H1 (cell line): ENCODE data around the gene DBNDD2. TPM values are rescaled to one million over a fixed set of nuclear protein-coding genes. Genes with fewer than 3 reads are reported as not detected.

Experiments
- CTCF ChIA-PET: fragments of 300-600 bp; sonication (Branson Sonifier 250); formaldehyde crosslinking; loops from one replicate; lab custom pipeline; 2021; ENCODE audit not compliant: partially characterized antibody; lab: Charles Lee
- POLR2A ChIA-PET: fragments of 300-600 bp; sonication (Branson Sonifier 250); formaldehyde crosslinking; loops from one replicate; lab custom pipeline; 2021; ENCODE audit warnings: inconsistent platforms; ENCODE audit not compliant: partially characterized antibody; lab: Charles Lee
- DNase-seq, 2 experiments: peaks; one replicate each; pipeline versions ENCODE4 v3.0.0 to v3.0.0-alpha.2; 2010 to 2022; ENCODE audit warnings: low spot score in 2 of 2, low read depth in 1 of 2, mixed read lengths in 1 of 2
- FAIRE-seq: peaks from 2 replicates; lab custom pipeline; 2011; peaks lifted over from hg19 to GRCh38; lab: Jason Lieb, UNC
- H2AFZ ChIP-seq: 2 replicates; pipeline ENCODE4 v1.8.1; 2012; ENCODE audit warnings: low read length, inconsistent platforms
- H2AK5ac ChIP-seq: 2 replicates; pipeline ENCODE4 v1.6.1; 2013; ENCODE audit warnings: low read depth, low read length
- H2BK120ac ChIP-seq: replicated peaks from 2 replicates; pipeline ENCODE3; 2013; ENCODE audit warnings: low read depth, low read length, inconsistent platforms
- H2BK12ac ChIP-seq: 2 replicates; pipeline ENCODE4 v1.6.1; 2013; ENCODE audit warnings: low read depth, low read length
- H2BK15ac ChIP-seq: 2 replicates; pipeline ENCODE4 v1.6.1; 2013; ENCODE audit warnings: low read length
- H2BK20ac ChIP-seq: 2 replicates; pipeline ENCODE4 v1.6.1; 2013; ENCODE audit warnings: low read length
- H2BK5ac ChIP-seq: 2 replicates; pipeline ENCODE4 v1.6.1; 2013; ENCODE audit warnings: low read depth, low read length
- H3K14ac ChIP-seq: 2 replicates; pipeline ENCODE4 v1.6.1; 2013; ENCODE audit warnings: inconsistent platforms; ENCODE audit not compliant: insufficient read length
- H3K18ac ChIP-seq: 2 replicates; pipeline ENCODE4 v1.6.1; 2013; ENCODE audit warnings: low read length; ENCODE audit errors: extremely low read depth
- H3K23ac ChIP-seq: 2 replicates; pipeline ENCODE4 v1.6.1; 2013; ENCODE audit warnings: inconsistent platforms; ENCODE audit not compliant: insufficient read length
- H3K23me2 ChIP-seq: 2 replicates; pipeline ENCODE4 v1.6.1; 2013; ENCODE audit warnings: low read depth, low read length
- H3K27ac ChIP-seq: 2 replicates; pipeline ENCODE4 v1.6.1; 2011; ENCODE audit warnings: low read depth, low read length, inconsistent platforms
- H3K27me3 ChIP-seq, 4 experiments: replicated peaks in 1 of 4; 1 replicate in 1 of 4; 2 replicates in 3 of 4; pipeline versions ENCODE4 v1.6.1 to v1.8.1; 2011 to 2013; ENCODE audit warnings: low read length in 3 of 4, mild to moderate bottlenecking in 3 of 4, inconsistent platforms in 2 of 4, mixed read lengths in 2 of 4, moderate library complexity in 1 of 4; ENCODE audit not compliant: control insufficient read depth in 3 of 4, insufficient read depth in 3 of 4; ENCODE audit errors: extremely low read depth in 1 of 4
- H3K36me3 ChIP-seq, 4 experiments: 2 replicates each; pipeline versions ENCODE4 v1.6.1 to v1.8.1; 2011 to 2013; ENCODE audit warnings: mild to moderate bottlenecking in 4 of 4, low read length in 3 of 4, moderate library complexity in 2 of 4, control low read depth in 1 of 4, inconsistent platforms in 1 of 4; ENCODE audit not compliant: insufficient read depth in 4 of 4, control insufficient read depth in 2 of 4
- H3K4ac ChIP-seq: replicated peaks from 2 replicates; pipeline ENCODE3; 2013; ENCODE audit warnings: low read length, low read depth, mixed read lengths, inconsistent platforms; ENCODE audit not compliant: insufficient read length
- H3K4me1 ChIP-seq, 4 experiments: replicated peaks in 1 of 4; 1 replicate in 1 of 4; 2 replicates in 3 of 4; pipeline versions ENCODE4 v1.6.1 to v1.8.1; 2011 to 2013; ENCODE audit warnings: low read length in 3 of 4, inconsistent platforms in 2 of 4, mixed read lengths in 1 of 4; ENCODE audit not compliant: insufficient read depth in 4 of 4, control insufficient read depth in 3 of 4
- H3K4me2 ChIP-seq, 2 experiments: 2 replicates each; pipeline versions ENCODE4 v1.6.1 to v1.8.1; 2011 to 2013; ENCODE audit warnings: low read depth in 2 of 2, low read length in 2 of 2, control low read depth in 1 of 2, inconsistent platforms in 1 of 2, mild to moderate bottlenecking in 1 of 2; ENCODE audit not compliant: insufficient read depth in 1 of 2
- H3K4me3 ChIP-seq, 4 experiments: fragments of 200-600, 300-600 bp in 1 of 4; sonication (generic), shearing (Covaris generic), sonication (Bioruptor Twin) in 1 of 4; 2 replicates each; pipeline versions ENCODE4 v1.5.1 to v1.8.1; 2011 to 2016; ENCODE audit warnings: low read length in 4 of 4, low read depth in 3 of 4, control low read depth in 2 of 4, inconsistent platforms in 2 of 4, mild to moderate bottlenecking in 2 of 4, mixed read lengths in 1 of 4, moderate library complexity in 1 of 4; ENCODE audit not compliant: insufficient read depth in 2 of 4; ENCODE audit errors: extremely low read depth in 1 of 4
- H3K56ac ChIP-seq: replicated peaks from 2 replicates; pipeline ENCODE3; 2013; ENCODE audit warnings: low read depth, mild to moderate bottlenecking, mixed read lengths, low read length, inconsistent platforms; ENCODE audit not compliant: insufficient read length
- H3K79me1 ChIP-seq: 2 replicates; pipeline ENCODE4 v1.6.1; 2013; ENCODE audit warnings: low read depth, low read length, control low read depth
- H3K79me2 ChIP-seq, 2 experiments: 2 replicates each; pipeline versions ENCODE4 v1.6.1 to v1.8.1; 2012 to 2013; ENCODE audit warnings: low read length in 2 of 2, mild to moderate bottlenecking in 2 of 2, inconsistent platforms in 1 of 2; ENCODE audit not compliant: insufficient read depth in 2 of 2, control insufficient read depth in 1 of 2
- H3K9ac ChIP-seq, 4 experiments: replicated peaks in 1 of 4; 1 replicate in 1 of 4; 2 replicates in 3 of 4; pipeline versions ENCODE4 v1.6.1 to v1.8.1; 2011 to 2013; ENCODE audit warnings: low read depth in 3 of 4, low read length in 3 of 4, control low read depth in 2 of 4, mild to moderate bottlenecking in 2 of 4, moderate library complexity in 2 of 4, inconsistent platforms in 1 of 4; ENCODE audit errors: extremely low read depth in 1 of 4
- H3K9me3 ChIP-seq, 2 experiments: 2 replicates each; pipeline versions ENCODE4 v1.6.1 to v1.8.1; 2012 to 2013; ENCODE audit warnings: mild to moderate bottlenecking in 2 of 2, moderate library complexity in 2 of 2, control low read depth in 1 of 2, inconsistent platforms in 1 of 2, low read depth in 1 of 2, low read length in 1 of 2, mixed read lengths in 1 of 2; ENCODE audit not compliant: insufficient read depth in 2 of 2
- H4K20me1 ChIP-seq, 2 experiments: replicated peaks in 1 of 2; 2 replicates each; pipeline versions ENCODE3 to v1.8.1; 2011 to 2013; ENCODE audit warnings: inconsistent platforms in 2 of 2, low read length in 2 of 2, mild to moderate bottlenecking in 1 of 2; ENCODE audit not compliant: insufficient read depth in 2 of 2, control insufficient read depth in 1 of 2
- H4K5ac ChIP-seq: 2 replicates; pipeline ENCODE4 v1.6.1; 2013; ENCODE audit warnings: low read length, low read depth, mixed read lengths, inconsistent platforms; ENCODE audit not compliant: insufficient read length
- H4K8ac ChIP-seq: 2 replicates; pipeline ENCODE4 v1.8.0; 2013; ENCODE audit warnings: mild to moderate bottlenecking, moderate library complexity, low read length, inconsistent platforms; ENCODE audit not compliant: insufficient read depth; ENCODE audit errors: extremely low read depth
- H4K91ac ChIP-seq: replicated peaks from 2 replicates; pipeline ENCODE3; 2013; ENCODE audit warnings: low read length, mixed read lengths, inconsistent platforms; ENCODE audit not compliant: insufficient read length
- CBX8 ChIP-seq: fragments of 300-800, 300-1000 bp; sonication (generic); IDR thresholded peaks from 2 replicates; pipeline ENCODE4 v1.7.1; 2016; ENCODE audit warnings: low read depth, low read length, borderline replicate concordance
- CTCF ChIP-seq, 3 experiments: IDR thresholded peaks; 1 replicate in 2 of 3; 2 replicates in 1 of 3; pipeline versions ENCODE4 v1.5.1 to v1.6.1; 2011; ENCODE audit warnings: low read length in 3 of 3, mild to moderate bottlenecking in 3 of 3, inconsistent platforms in 2 of 3, low read depth in 1 of 3, moderate library complexity in 1 of 3; ENCODE audit not compliant: insufficient read depth in 1 of 3; ENCODE audit errors: control extremely low read depth in 1 of 3
- EGR1 ChIP-seq: IDR thresholded peaks from 2 replicates; pipeline ENCODE4 v1.6.1; 2011; ENCODE audit warnings: low read depth, low read length, borderline replicate concordance
- PHF8 ChIP-seq: fragments of 200-600 bp; sonication (generic); conservative IDR thresholded peaks from 2 replicates; pipeline ENCODE4 v1.7.1; 2012; ENCODE audit warnings: low read depth, mild to moderate bottlenecking, inconsistent platforms, low read length, moderate library complexity
- POLR2AphosphoS5 ChIP-seq: IDR thresholded peaks from 2 replicates; pipeline ENCODE4 v1.6.1; 2011; ENCODE audit warnings: low read depth, low read length
- RBBP5 ChIP-seq: IDR thresholded peaks from 2 replicates; pipeline ENCODE4 v1.7.1; 2012; ENCODE audit warnings: low read depth, mild to moderate bottlenecking, inconsistent platforms, low read length, moderate library complexity, borderline replicate concordance
- SIN3A ChIP-seq, 2 experiments: IDR thresholded peaks in 1 of 2; conservative IDR thresholded peaks in 1 of 2; 2 replicates each; pipeline ENCODE4 v1.6.1; 2011 to 2012; ENCODE audit warnings: low read length in 2 of 2, improper control_type of control experiment in 1 of 2, low read depth in 1 of 2, mild to moderate bottlenecking in 1 of 2
- WGBS, 2 experiments: shearing (Covaris generic) in 1 of 2; methylation state at CpG; one replicate each; pipeline versions ENCODE4 v1.1.6 to v1.1.7; 2013 to 2015; ENCODE audit warnings: low lambda C conversion rate in 2 of 2, mixed read lengths in 2 of 2, inconsistent platforms in 1 of 2, low coverage in 1 of 2, missing lambda C conversion rate in 1 of 2; ENCODE audit not compliant: insufficient replicate concordance in 2 of 2, insufficient coverage in 1 of 2, insufficient read length in 1 of 2; ENCODE audit errors: extremely low coverage in 1 of 2, missing lambda C conversion rate in 1 of 2; 5-methylcytosine and 5-hydroxymethylcytosine counted together
- polyA plus RNA-seq, 7 experiments: library from polyadenylated mRNA; depleted of rRNA in 3 of 7; stranded (reverse) in 5 of 7; unstranded in 2 of 7; fragments of >200 nt in 5 of 7; fragments of 200-250 nt in 2 of 7; gene quantifications; 1 replicate in 5 of 7; 2 replicates in 1 of 7; 4 replicates in 1 of 7; pipeline versions ENCODE4 v1.2.1 to v1.2.3, GENCODE V29; 2011 to 2013; ENCODE audit warnings: missing spikeins in 2 of 7, mixed read lengths in 2 of 7
- total RNA-seq: library from RNA; stranded (reverse); fragmentation: NEBNext Ultra II Directional; extraction: Animal tissue kit (Norgen Biotek cat#: 25700); gene quantifications from 2 replicates; pipeline ENCODE4 v1.2.1, GENCODE V29; 2021
- TF ChIP-seq, protein P1 (sequence below): IDR thresholded peaks from 2 replicates; pipeline ENCODE4 v1.6.1; 2011; ENCODE audit warnings: low read depth, mild to moderate bottlenecking, low read length; ENCODE audit not compliant: insufficient read depth

Gene DBNDD2
- total and polyA plus RNA-seq, 2 of the 8 experiments (the other 6 are each of a cell fraction or from before 2014, with no cell fraction given), result 55.8 to 96.3 TPM

DNA sequence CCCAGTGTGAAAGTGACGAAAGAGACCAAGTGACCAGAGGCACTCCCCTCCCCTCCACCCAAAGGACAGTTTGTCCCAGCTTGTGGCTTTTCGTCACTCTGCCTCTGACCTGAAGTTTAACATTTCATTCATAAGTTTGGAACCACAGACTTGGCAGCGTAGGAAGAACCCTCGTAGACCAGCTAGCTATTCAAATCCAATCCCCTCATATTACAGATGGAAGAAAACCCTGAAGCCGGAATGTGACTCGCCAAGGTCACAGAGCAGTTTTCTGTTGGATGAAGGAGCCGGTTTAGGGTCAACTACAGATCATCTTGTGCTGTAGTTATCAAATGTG is 49.1 kb upstream of the DBNDD2 start:
- Histone ChIP-seq H4K8ac (no peak overlapping the region), H3K9me3 (no peaks in the 10 kb centered on the region), H2AFZ (no peak overlapping the region), H2BK15ac (no peak overlapping the region), H3K56ac (no peak overlapping the region), H2BK5ac (no peak overlapping the region; the same call in 1 of the 2 replicates), H3K79me2 (peaks cover 0 to 4% of the 10 kb centered on the region in 2 experiments; a peak in 1 of 4 replicates), H3K4ac (no peak overlapping the region), H3K9ac (no peak overlapping the region), H3K14ac (no peak overlapping the region), H3K18ac (no peak overlapping the region), H3K4me1 (peaks cover 3 to 11% (median 7%) of the 10 kb centered on the region in 4 experiments; a peak in 6 of 7 replicates), H3K4me2 (no peak overlapping the region), H2AK5ac (no peak overlapping the region), H2BK120ac (no peak overlapping the region), H2BK20ac (no peak overlapping the region), H4K20me1 (peaks cover 0 to 2% of the 10 kb centered on the region in 2 experiments), H4K5ac (no peak overlapping the region), H3K4me3 (no peak overlapping the region), H3K23ac (no peak overlapping the region), H2BK12ac (no peak overlapping the region), H3K27me3 (no peaks in the 10 kb centered on the region), H3K36me3 (no peaks in the 10 kb centered on the region), H4K91ac (no peak overlapping the region), H3K27ac (no peak overlapping the region), H3K23me2 (peaks cover 7% of the 10 kb centered on the region), H3K79me1 (peaks cover 3% of the 10 kb centered on the region; the same call in 1 of the 2 replicates)
- CTCF ChIA-PET, result interaction anchor here (0.6 to 6.8 kb wide), 13 partner anchors 11 to 426 kb away, joined by 3 to 85 read pairs (median 5); partner anchors contain the start of genes MATN4, SDC4 and TP53TG5
- 90% methylated on average over 7 of the region's 7 CpGs; no CpG with 5 or more reads in 1 of the 2 experiments for WGBS, 2 experiments
- FAIRE-seq (no peak), DNase-seq (no peak)
- POLR2A ChIA-PET, result interaction anchor here (1.3 to 13.2 kb wide), 6 partner anchors 12 to 48 kb away, joined by 3 to 113 read pairs (median 5); partner anchors contain the start of gene SDC4
- no peak for TF ChIP-seq EGR1
- no peak for TF ChIP-seq SIN3A (conservative IDR thresholded peaks at IDR 0.05 in 1 of 2, IDR thresholded peaks at IDR 0.05 in 1 of 2; ENCODE audit: low read depth in 1 of 2, low read length in 2 of 2)
- no peak for TF ChIP-seq RBBP5
- TF ChIP-seq CBX8, result no peak
- TF ChIP-seq, protein P1, sequence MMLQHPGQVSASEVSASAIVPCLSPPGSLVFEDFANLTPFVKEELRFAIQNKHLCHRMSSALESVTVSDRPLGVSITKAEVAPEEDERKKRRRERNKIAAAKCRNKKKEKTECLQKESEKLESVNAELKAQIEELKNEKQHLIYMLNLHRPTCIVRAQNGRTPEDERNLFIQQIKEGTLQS, result no peak
- TF ChIP-seq POLR2AphosphoS5, result no peak
- TF ChIP-seq CTCF (IDR thresholded peaks at IDR 0.05; ENCODE audit: control extremely low read depth in 1 of 3, insufficient read depth in 1 of 3, low read depth in 1 of 3, low read length in 3 of 3), result no peak
- TF ChIP-seq PHF8, result no peak
